Fibroblast of the aortic adventitia (primary cell): ENCODE results near the gene GRIK1. TPM values are rescaled to one million over a fixed set of nuclear protein-coding genes. Genes with fewer than 3 reads are reported as not detected.

ENCODE experiments used
- DNase-seq: peaks from one replicate; pipeline ENCODE4 v3.0.0-alpha.2; 2010; ENCODE audit warnings: low read depth
- H3K4me3 ChIP-seq: 2 replicates; pipeline ENCODE4 v1.5.1; 2011; ENCODE audit warnings: low read depth, mild to moderate bottlenecking, control low read depth, low read length, moderate library complexity
- CTCF ChIP-seq: IDR thresholded peaks from 2 replicates; pipeline ENCODE4 v1.5.1; 2011; ENCODE audit warnings: mild to moderate bottlenecking, low read length, control low read depth, inconsistent platforms; ENCODE audit not compliant: insufficient read depth
- total RNA-seq: library from RNA; depleted of rRNA; stranded (reverse); fragments of >200 nt; gene quantifications from 2 replicates; pipeline ENCODE4 v1.2.3, GENCODE V29; 2012; ENCODE audit warnings: low replicate concordance

GRIK1 gene
- total RNA-seq, 1 donor = 0.81 TPM

GRCh38 chr21:29920938-29921337, 18.9 kb downstream of the GRIK1 start:
- TF ChIP-seq CTCF = no peak
- H3K4me3 ChIP-seq = no peak overlapping the region
- DNase-seq = no peak

GRCh38 chr21:29914326-29914725, 25.5 kb downstream of the GRIK1 start:
- no peak for DNase-seq
- no peak overlapping the region for H3K4me3 ChIP-seq
- no peak for TF ChIP-seq CTCF

- no peak for DNase-seq
Observed at GRCh38 chr21:29909571-29909970, 30.2 kb downstream of the GRIK1 start.

GRCh38 chr21:29904359-29905282, 35.2 kb downstream of the GRIK1 start:
- DNase-seq = peak; percentile 50
- no peak for TF ChIP-seq CTCF
- no peak overlapping the region for H3K4me3 ChIP-seq

More at GRCh38 chr21:29909571-29909970, 30.2 kb downstream of the GRIK1 start:
- TF ChIP-seq CTCF = no peak
- H3K4me3 ChIP-seq = no peak overlapping the region

GRCh38 chr21:29896884-29897283, 42.9 kb downstream of the GRIK1 start:
- TF ChIP-seq CTCF = no peak
- H3K4me3 ChIP-seq = no peak overlapping the region
- DNase-seq = no peak

GRCh38 chr21:29893687-29894086, 46.1 kb downstream of the GRIK1 start:
- DNase-seq = no peak
- no peak overlapping the region for H3K4me3 ChIP-seq
- TF ChIP-seq CTCF = no peak

GRCh38 chr21:29892379-29892778, 47.4 kb downstream of the GRIK1 start:
- H3K4me3 ChIP-seq = no peak overlapping the region
- no peak for DNase-seq
- TF ChIP-seq CTCF = no peak
